Neural progenitor cell (in vitro differentiated cells): Measurements from ENCODE around the gene KLHL6. TPM values are rescaled to one million over a fixed set of nuclear protein-coding genes. Genes with fewer than 3 reads are reported as not detected.

Experiments used
- DNase-seq: peaks from one replicate; pipeline ENCODE4 v3.0.0-alpha.2; 2016; ENCODE audit warnings: low spot score
- H2AFZ ChIP-seq: fragments of 200-600 bp; sonication (generic); replicated peaks from 2 replicates; pipeline ENCODE4 v1.6.1; 2016; ENCODE audit warnings: antibody characterized with exemption
- H3F3A ChIP-seq: fragments of 200-600 bp; sonication (generic); 2 replicates; pipeline ENCODE4 v1.6.1; 2016; ENCODE audit warnings: antibody characterized with exemption, low read depth
- H3K27ac ChIP-seq: fragments of 200-600 bp; sonication (generic); 2 replicates; pipeline ENCODE4 v1.5.1; 2016; ENCODE audit warnings: mild to moderate bottlenecking
- H3K27me3 ChIP-seq: fragments of 200-600 bp; sonication (generic); 2 replicates; pipeline ENCODE4 v1.6.1; 2016; ENCODE audit warnings: mild to moderate bottlenecking, moderate library complexity
- H3K36me3 ChIP-seq: fragments of 200-600 bp; sonication (generic); 2 replicates; pipeline ENCODE4 v1.5.1; 2016
- H3K4me1 ChIP-seq: fragments of 200-600 bp; sonication (generic); 2 replicates; pipeline ENCODE4 v1.6.1; 2016; ENCODE audit warnings: mixed run types
- H3K4me2 ChIP-seq: fragments of 200-600 bp; sonication (generic); 2 replicates; pipeline ENCODE4 v1.6.1; 2016
- H3K4me3 ChIP-seq: fragments of 200-600 bp; sonication (generic); 2 replicates; pipeline ENCODE4 v1.5.1; 2016
- H3K79me2 ChIP-seq: fragments of 200-600 bp; sonication (generic); 2 replicates; pipeline ENCODE4 v1.6.1; 2016; ENCODE audit warnings: low read depth
- H3K9ac ChIP-seq: fragments of 200-600 bp; sonication (generic); 2 replicates; pipeline ENCODE4 v1.6.1; 2016
- H3K9me3 ChIP-seq: fragments of 200-600 bp; sonication (generic); 2 replicates; pipeline ENCODE4 v1.5.1; 2016; ENCODE audit warnings: low read depth
- H4K20me1 ChIP-seq: fragments of 200-600 bp; sonication (generic); 2 replicates; pipeline ENCODE4 v1.6.1; 2016; ENCODE audit warnings: low read depth
- H3K27ac Mint-ChIP-seq: 3 replicates; pipeline ENCODE4 v1.8.0; 2021; ENCODE audit warnings: mixed read lengths
- H3K27me3 Mint-ChIP-seq: 2 replicates; pipeline ENCODE4 v1.8.0; 2022; ENCODE audit warnings: low read depth, mild to moderate bottlenecking, inconsistent platforms, moderate library complexity, mixed read lengths; ENCODE audit not compliant: insufficient read depth
- H3K36me3 Mint-ChIP-seq: 3 replicates; pipeline ENCODE4 v1.8.0; 2021; ENCODE audit warnings: mixed read lengths
- H3K4me1 Mint-ChIP-seq: 3 replicates; pipeline ENCODE4 v1.8.0; 2021; ENCODE audit warnings: mixed read lengths
- H3K4me3 Mint-ChIP-seq: 3 replicates; pipeline ENCODE4 v1.8.0; 2021; ENCODE audit warnings: mild to moderate bottlenecking, moderate library complexity, mixed read lengths
- H3K9me3 Mint-ChIP-seq: 3 replicates; pipeline ENCODE4 v1.8.0; 2020; ENCODE audit warnings: mixed read lengths
- CTCF ChIP-seq: fragments of 200-600 bp; sonication (generic); IDR thresholded peaks from 2 replicates; pipeline ENCODE4 v1.5.1; 2017; ENCODE audit warnings: antibody characterized with exemption, mild to moderate bottlenecking
- EZH2 ChIP-seq: fragments of 200-600 bp; sonication (generic); IDR thresholded peaks from 2 replicates; pipeline ENCODE4 v1.6.1; 2017; ENCODE audit warnings: antibody characterized with exemption, mild to moderate bottlenecking, moderate library complexity
- EZH2phosphoT487 ChIP-seq: fragments of 200-600 bp; sonication (generic); IDR thresholded peaks from 2 replicates; pipeline ENCODE4 v1.6.1; 2017; ENCODE audit warnings: antibody characterized with exemption
- total RNA-seq: library from RNA; depleted of rRNA; stranded (reverse); fragments of >200 nt; gene quantifications from 2 replicates; pipeline ENCODE4 v1.2.3, GENCODE V29; 2015; ENCODE audit warnings: low replicate concordance

KLHL6 gene
- total RNA-seq, 1 donor from 2014 or later, result 0.09 TPM

- TF ChIP-seq EZH2 (no peak), CTCF (no peak), EZH2phosphoT487 (no peak)
- Histone ChIP-seq H3K9ac (no peak overlapping the region), H3K9me3 (no peaks in the 10 kb centered on the region), H3K79me2 (peaks cover 27% of the 10 kb centered on the region), H4K20me1 (peaks cover 10% of the 10 kb centered on the region), H3F3A (peaks cover 4% of the 10 kb centered on the region), H3K27me3 (no peaks in the 10 kb centered on the region), H3K4me1 (peaks cover 9% of the 10 kb centered on the region), H3K4me3 (no peak overlapping the region), H3K36me3 (peaks cover 8% of the 10 kb centered on the region), H2AFZ (no peak overlapping the region), H3K27ac (no peak overlapping the region), H3K4me2 (no peak overlapping the region)
- Mint-ChIP-seq H3K4me1 (peaks cover 17% of the 10 kb centered on the region), H3K36me3 (peaks cover 31% of the 10 kb centered on the region), H3K27me3 (no peaks in the 10 kb centered on the region), H3K9me3 (peaks cover 3% of the 10 kb centered on the region), H3K4me3 (no peak overlapping the region), H3K27ac (no peak overlapping the region)
- no peak for DNase-seq
Measured at GRCh38 chr3:183454064-183454463, 101.4 kb downstream of the KLHL6 start.

GRCh38 chr3:183449791-183450190, 105.7 kb downstream of the KLHL6 start:
- no peak overlapping the region for H2AFZ ChIP-seq
- TF ChIP-seq EZH2phosphoT487 (no peak), CTCF (no peak), EZH2 (no peak)
- peak overlapping the region; percentile 80 for H3K4me3 ChIP-seq
- H3K9ac ChIP-seq, result no peak overlapping the region
- H3K27me3 ChIP-seq, result no peaks in the 10 kb centered on the region
- H3K4me1 Mint-ChIP-seq, result peaks cover 22% of the 10 kb centered on the region
- H3K36me3 Mint-ChIP-seq, result peaks cover 15% of the 10 kb centered on the region
- no peaks in the 10 kb centered on the region for H3K27me3 Mint-ChIP-seq
- peaks cover 17% of the 10 kb centered on the region for H3K4me1 ChIP-seq
- peak overlapping the region; percentile 55 for H3K4me3 Mint-ChIP-seq
- no peak for DNase-seq
- H3K27ac ChIP-seq, result no peak overlapping the region
- peaks cover 41% of the 10 kb centered on the region for H3K79me2 ChIP-seq
- no peaks in the 10 kb centered on the region for H3K9me3 ChIP-seq
- no peaks in the 10 kb centered on the region for H3K9me3 Mint-ChIP-seq
- peak overlapping the region; percentile 50 for H3K27ac Mint-ChIP-seq
- peaks cover 7% of the 10 kb centered on the region for H3K36me3 ChIP-seq
- peaks cover 15% of the 10 kb centered on the region for H3F3A ChIP-seq
- peak overlapping the region; percentile 84 for H3K4me2 ChIP-seq
- peaks cover 10% of the 10 kb centered on the region for H4K20me1 ChIP-seq

GRCh38 chr3:183449391-183449790, 106.1 kb downstream of the KLHL6 start:
- H3K27ac Mint-ChIP-seq, result no peak overlapping the region
- H3K27me3 Mint-ChIP-seq, result no peaks in the 10 kb centered on the region
- Histone ChIP-seq H4K20me1 (peaks cover 10% of the 10 kb centered on the region), H2AFZ (no peak overlapping the region), H3K4me2 (peak overlapping the region; percentile 84), H3K9ac (no peak overlapping the region), H3K4me3 (peak overlapping the region; percentile 80), H3K36me3 (peaks cover 4% of the 10 kb centered on the region), H3K27ac (no peak overlapping the region), H3K4me1 (peaks cover 17% of the 10 kb centered on the region), H3K9me3 (no peaks in the 10 kb centered on the region), H3K79me2 (peaks cover 41% of the 10 kb centered on the region), H3K27me3 (no peaks in the 10 kb centered on the region), H3F3A (peaks cover 12% of the 10 kb centered on the region)
- H3K4me3 Mint-ChIP-seq, result peak overlapping the region; percentile 88
- H3K9me3 Mint-ChIP-seq, result no peaks in the 10 kb centered on the region
- peak; percentile 66 for DNase-seq
- TF ChIP-seq CTCF (peak; percentile 14), EZH2 (no peak), EZH2phosphoT487 (no peak)
- H3K4me1 Mint-ChIP-seq, result peaks cover 22% of the 10 kb centered on the region
- H3K36me3 Mint-ChIP-seq, result peaks cover 14% of the 10 kb centered on the region
